Vagina (tissue), 2 donors: ENCODE data around the gene ERVK3-1. TPM values are rescaled to one million over a fixed set of nuclear protein-coding genes. Genes with fewer than 3 reads are reported as not detected.
A peak's percentile ranks its signal among the peaks of the same experiment; 100 is the strongest.
"Not testable (repeated sequence)": the region's sequence is repeated elsewhere in the genome, so short reads cannot be mapped to it uniquely, and the experiment has no call there.

Source experiments
- DNase-seq, 2 donors: peaks; one replicate each; pipeline ENCODE4 v3.0.0-alpha.2; 2017; ENCODE audit errors: extremely low spot score in 2 of 2
- H3K27ac ChIP-seq: fragments of 200-600 bp; sonication (generic); one replicate; pipeline ENCODE4 v1.5.1; 2019
- H3K27me3 ChIP-seq: fragments of 200-600 bp; sonication (generic); one replicate; pipeline ENCODE4 v1.5.1; 2019
- H3K36me3 ChIP-seq, 2 donors: fragments of 200-600 bp; sonication (generic); one replicate each; pipeline ENCODE4 v1.5.1; 2017 to 2019
- H3K4me1 ChIP-seq: fragments of 200-600 bp; sonication (generic); one replicate; pipeline ENCODE4 v1.5.1; 2019
- H3K4me3 ChIP-seq, 2 donors: fragments of 200-600 bp; sonication (generic); 1 replicate in 1 of 2; 2 replicates in 1 of 2; pipeline ENCODE4 v1.5.1; 2016 to 2019
- H3K9me3 ChIP-seq: fragments of 200-600 bp; sonication (generic); one replicate; pipeline ENCODE4 v1.5.1; 2019
- CTCF ChIP-seq, 3 experiments: fragments of 450-650 bp in 2 of 3; fragments of 200-600 bp in 1 of 3; sonication (generic) in 1 of 3; IDR thresholded peaks; one replicate each; pipeline ENCODE4 v1.5.1; 2017 to 2019; ENCODE audit warnings: antibody characterized with exemption in 3 of 3, mild to moderate bottlenecking in 2 of 3, moderate library complexity in 2 of 3
- POLR2A ChIP-seq, 2 donors: fragments of 450-650 bp; IDR thresholded peaks; one replicate each; pipeline ENCODE4 v1.6.1; 2017; ENCODE audit warnings: antibody characterized with exemption in 2 of 2, mild to moderate bottlenecking in 2 of 2, moderate library complexity in 2 of 2
- POLR2AphosphoS5 ChIP-seq, 2 donors: sonication (generic); formaldehyde crosslinking; IDR thresholded peaks; one replicate each; pipeline ENCODE4 v1.9.0; 2017; ENCODE audit warnings: antibody characterized with exemption in 2 of 2, mild to moderate bottlenecking in 2 of 2, low read depth in 1 of 2; ENCODE audit not compliant: insufficient read depth in 1 of 2
- intact Hi-C: fragments of 100-400 bp; cut with DNase I; formaldehyde crosslinking; loops from one replicate; pipeline ENCODE4 v1.15.1; 2023
- total RNA-seq: library from RNA; depleted of rRNA; stranded (reverse); fragments of >200 nt; gene quantifications from one replicate; pipeline ENCODE4 v1.2.3, GENCODE V29; 2016

ERVK3-1 gene
- 45.9 TPM for total RNA-seq

GRCh38 chr19:58305065-58305931, at the start of gene ERVK3-1:
ERVK3-1 (plus strand) TSS chr19:58305377; CDS start chr19:58312169, 6,792 bp downstream.
- Histone ChIP-seq H3K4me3 (peak within 1 kb of the TSS; percentile 89 to 91), H3K4me1 (peaks cover 15% of the 10 kb centered on the region), H3K27me3 (no peaks in the 10 kb centered on the region), H3K9me3 (no peaks in the 10 kb centered on the region), H3K27ac (peak within 1 kb of the TSS; percentile 82), H3K36me3 (peaks cover 0 to 9% of the 10 kb centered on the region in 2 donors)
- DNase-seq, result peak in 1 of 2 donors; percentile 97
- TF ChIP-seq POLR2A (IDR thresholded peaks at IDR 0.05) (peak in 1 of 2 donors; percentile 75), POLR2AphosphoS5 (IDR thresholded peaks at IDR 0.05; ENCODE audit: insufficient read depth in 1 of 2, low read depth in 1 of 2) (peak; percentile 98 to 100), CTCF (IDR thresholded peaks at IDR 0.05) (peak in 2 of 3 experiments; percentile 21 to 52)
- intact Hi-C loops, result no loop called here

- H3K36me3 ChIP-seq, result peaks cover 0 to 100% of the 10 kb centered on the region in 2 donors
- H3K9me3 ChIP-seq, result peaks cover 97% of the 10 kb centered on the region
- DNase-seq, H3K4me3 ChIP-seq, intact Hi-C loops, H3K27me3 ChIP-seq, H3K27ac ChIP-seq, H3K4me1 ChIP-seq: not testable (repeated sequence)
Observed at GRCh38 chr19:58258259-58258658, 46.9 kb upstream of the ERVK3-1 start.

GRCh38 chr19:58261600-58261967, 43.6 kb upstream of the ERVK3-1 start:
- no peak for TF ChIP-seq CTCF (IDR thresholded peaks at IDR 0.05)
- TF ChIP-seq POLR2A (IDR thresholded peaks at IDR 0.05), result no peak
- no peak for TF ChIP-seq POLR2AphosphoS5 (IDR thresholded peaks at IDR 0.05; ENCODE audit: insufficient read depth in 1 of 2, low read depth in 1 of 2)
- intact Hi-C loops, result loop anchor here (5.0 kb wide), 1 partner anchor 819 kb away; no protein-coding TSS in a partner anchor
- Histone ChIP-seq H3K9me3 (peaks cover 97% of the 10 kb centered on the region), H3K36me3 (peaks cover 0 to 100% of the 10 kb centered on the region in 2 donors), H3K4me1 (no peaks in the 10 kb centered on the region), H3K4me3 (peak overlapping the region in 1 of 2 donors; percentile 3), H3K27me3 (no peaks in the 10 kb centered on the region), H3K27ac (no peak overlapping the region)
- no peak for DNase-seq

DNA sequence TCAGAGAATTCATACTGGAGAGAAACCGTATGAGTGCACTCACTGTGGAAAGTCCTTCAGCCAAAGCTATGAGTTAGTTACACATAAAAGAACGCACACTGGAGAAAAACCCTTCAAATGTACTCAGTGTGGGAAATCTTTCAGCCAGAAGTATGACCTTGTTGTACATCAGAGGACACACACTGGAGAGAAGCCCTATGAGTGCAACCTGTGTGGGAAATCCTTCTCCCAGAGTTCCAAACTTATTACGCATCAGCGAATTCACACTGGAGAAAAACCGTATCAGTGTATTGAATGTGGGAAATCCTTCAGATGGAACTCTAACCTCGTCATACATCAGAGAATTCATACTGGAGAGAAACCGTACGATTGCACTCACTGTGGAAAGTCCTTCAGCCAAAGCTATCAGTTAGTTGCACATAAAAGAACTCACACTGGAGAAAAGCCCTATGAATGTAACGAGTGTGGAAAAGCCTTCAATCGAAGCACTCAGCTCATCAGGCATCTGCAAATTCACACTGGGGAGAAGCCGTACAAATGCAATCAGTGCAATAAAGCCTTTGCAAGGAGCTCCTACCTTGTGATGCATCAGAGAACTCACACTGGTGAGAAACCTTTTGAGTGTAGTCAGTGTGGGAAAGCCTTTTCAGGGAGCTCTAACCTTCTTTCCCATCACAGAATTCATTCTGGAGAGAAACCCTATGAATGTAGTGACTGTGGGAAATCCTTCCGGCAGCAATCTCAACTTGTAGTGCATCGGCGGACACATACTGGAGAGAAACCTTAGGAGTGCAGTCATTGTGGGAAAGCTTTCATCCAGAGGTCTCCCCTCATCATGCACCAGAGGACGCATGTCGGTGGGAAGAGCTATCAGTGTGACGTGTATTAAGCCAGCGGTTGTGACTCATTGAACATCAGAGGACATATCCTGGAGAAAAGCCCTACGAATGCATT, 42.9 kb upstream of the ERVK3-1 start:
- no peaks in the 10 kb centered on the region for H3K27me3 ChIP-seq
- no peak overlapping the region for H3K27ac ChIP-seq
- H3K4me3 ChIP-seq, result peak overlapping the region in 1 of 2 donors; percentile 3
- peaks cover 0 to 99% of the 10 kb centered on the region in 2 donors for H3K36me3 ChIP-seq
- DNase-seq, result no peak
- H3K4me1 ChIP-seq, result no peaks in the 10 kb centered on the region
- H3K9me3 ChIP-seq, result peaks cover 97% of the 10 kb centered on the region
- TF ChIP-seq CTCF (IDR thresholded peaks at IDR 0.05) (no peak), POLR2A (IDR thresholded peaks at IDR 0.05) (no peak), POLR2AphosphoS5 (IDR thresholded peaks at IDR 0.05; ENCODE audit: insufficient read depth in 1 of 2, low read depth in 1 of 2) (no peak)
- intact Hi-C loops, result loop anchor here (5.0 kb wide), 1 partner anchor 820 kb away; no protein-coding TSS in a partner anchor

DNA sequence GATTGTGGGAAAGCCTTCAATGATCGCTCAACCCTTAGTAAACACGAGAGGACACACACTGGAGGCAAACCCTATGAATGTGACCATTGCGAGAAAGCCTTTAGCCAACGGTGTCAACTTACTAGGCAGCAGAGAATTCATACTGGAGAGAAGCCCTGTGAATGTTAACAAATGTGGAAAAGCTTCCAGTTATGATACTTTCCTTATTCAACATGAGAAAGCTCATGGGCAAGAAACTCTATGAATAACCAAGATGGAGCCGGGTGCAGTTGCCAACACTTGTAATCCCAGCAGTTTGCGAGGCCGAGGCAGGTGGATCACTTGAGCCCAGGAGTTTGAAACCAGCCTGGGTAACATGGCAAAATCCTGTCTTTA, 42.3 kb upstream of the ERVK3-1 start:
- no peak for TF ChIP-seq CTCF (IDR thresholded peaks at IDR 0.05)
- no peak for TF ChIP-seq POLR2AphosphoS5 (IDR thresholded peaks at IDR 0.05; ENCODE audit: insufficient read depth in 1 of 2, low read depth in 1 of 2)
- TF ChIP-seq POLR2A (IDR thresholded peaks at IDR 0.05), result no peak
- peaks cover 0 to 93% of the 10 kb centered on the region in 2 donors for H3K36me3 ChIP-seq
- intact Hi-C loops, result loop anchor here (5.0 kb wide), 1 partner anchor 821 kb away; no protein-coding TSS in a partner anchor

More for the DNA sequence above, 42.3 kb upstream of the ERVK3-1 start:
- no peak for DNase-seq
- Histone ChIP-seq H3K27ac (no peak overlapping the region), H3K27me3 (no peaks in the 10 kb centered on the region), H3K9me3 (peaks cover 95% of the 10 kb centered on the region), H3K4me1 (no peaks in the 10 kb centered on the region), H3K4me3 (no peak overlapping the region)
